HG03432 (cell line): ENCODE results near the gene CA10.

Experiments
- ATAC-seq: cut with Tn5 transposase; IDR thresholded peaks from one replicate; pipeline ENCODE4 v1.9.1; 2021; ENCODE audit warnings: mild to moderate bottlenecking, moderate library complexity; ENCODE audit not compliant: unreplicated experiment

Gene CA10

GRCh38 chr17:51820766-51821165 lies 337.7 kb downstream of the CA10 start:
- ATAC-seq, result no peak

DNA sequence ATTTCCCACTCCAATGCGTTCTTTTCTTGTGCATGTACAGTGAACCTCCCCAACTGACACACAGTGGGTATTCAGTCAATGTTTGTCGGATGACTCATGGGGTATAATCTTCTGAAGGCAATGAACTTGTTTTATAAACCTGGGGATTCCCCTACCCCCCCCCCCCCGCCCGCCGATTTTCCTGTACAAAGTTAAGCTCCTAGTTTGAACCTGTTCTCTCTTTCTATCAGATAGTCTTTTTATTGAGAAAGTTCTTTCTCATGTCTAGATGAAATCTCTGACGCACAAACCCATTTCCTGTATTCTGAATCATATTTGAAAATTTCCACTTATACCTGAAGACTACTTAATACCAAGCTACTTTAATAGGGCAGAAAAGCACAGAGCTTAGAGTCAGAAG lies 338.3 kb downstream of the CA10 start:
- ATAC-seq, result no peak

- no peak for ATAC-seq
Measured at GRCh38 chr17:51819341-51820219, 338.9 kb downstream of the CA10 start.

GRCh38 chr17:51818777-51819176 lies 339.7 kb downstream of the CA10 start:
- ATAC-seq, result no peak

DNA sequence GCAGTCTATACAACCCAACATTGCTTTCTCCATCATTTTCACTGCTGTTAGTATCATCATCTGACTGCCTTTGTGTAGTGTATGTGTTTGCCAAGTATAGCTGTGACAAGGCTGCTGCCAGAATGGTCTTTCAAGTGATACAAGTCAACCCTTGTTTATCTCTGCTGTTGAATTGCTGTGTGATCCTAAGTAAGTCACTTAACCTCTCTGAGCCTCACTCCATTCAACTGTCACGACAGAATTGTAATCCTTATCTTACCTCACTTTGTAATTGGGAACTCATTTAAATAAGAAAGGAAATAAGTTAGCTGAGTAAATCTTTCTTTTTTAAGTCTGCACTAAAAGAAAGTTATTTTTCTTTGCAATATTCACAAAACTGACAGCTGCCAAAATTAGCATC lies 340.6 kb downstream of the CA10 start:
- no peak for ATAC-seq

GRCh38 chr17:51817117-51817516 lies 341.4 kb downstream of the CA10 start:
- ATAC-seq, result no peak

- no peak for ATAC-seq
Measured at GRCh38 chr17:51815097-51815496, 343.4 kb downstream of the CA10 start.

DNA sequence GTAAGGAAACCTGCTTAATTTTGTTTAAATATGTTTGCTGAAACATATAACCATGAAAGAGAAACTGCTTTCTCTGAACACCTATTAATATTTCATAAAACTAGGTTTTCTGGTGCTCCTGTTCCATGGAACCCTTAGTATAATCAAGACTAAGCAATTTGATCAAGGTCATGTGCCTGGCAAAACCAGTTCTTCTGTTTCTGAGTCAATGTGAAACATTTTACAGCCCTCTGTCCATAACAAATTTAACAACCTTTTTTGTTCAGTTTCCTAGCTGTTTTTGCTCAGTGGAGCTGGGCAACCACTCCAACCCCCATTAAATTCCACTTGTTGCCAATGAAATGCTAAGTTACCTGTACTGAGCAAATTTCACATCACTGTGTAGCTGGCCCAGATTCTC lies 344.0 kb downstream of the CA10 start:
- no peak for ATAC-seq

DNA sequence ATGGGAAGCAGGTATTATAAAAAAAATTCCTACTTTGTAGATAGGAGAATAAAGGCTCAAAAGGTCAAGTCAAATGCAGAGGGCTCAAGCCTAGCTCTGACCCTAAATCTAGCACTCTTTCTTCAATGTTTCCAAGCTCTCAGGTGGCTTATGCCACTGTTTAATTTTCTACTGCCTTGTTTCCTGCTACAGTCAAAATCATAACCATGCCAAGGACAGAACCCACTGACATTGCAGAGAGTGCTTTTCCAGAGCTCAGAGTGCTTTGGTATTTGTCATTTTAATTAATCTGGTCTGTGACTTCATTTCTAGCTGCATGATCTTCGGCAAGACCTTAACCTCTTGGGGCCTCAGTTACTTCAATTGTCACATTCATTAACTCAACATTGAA lies 344.7 kb downstream of the CA10 start:
- no peak for ATAC-seq

DNA sequence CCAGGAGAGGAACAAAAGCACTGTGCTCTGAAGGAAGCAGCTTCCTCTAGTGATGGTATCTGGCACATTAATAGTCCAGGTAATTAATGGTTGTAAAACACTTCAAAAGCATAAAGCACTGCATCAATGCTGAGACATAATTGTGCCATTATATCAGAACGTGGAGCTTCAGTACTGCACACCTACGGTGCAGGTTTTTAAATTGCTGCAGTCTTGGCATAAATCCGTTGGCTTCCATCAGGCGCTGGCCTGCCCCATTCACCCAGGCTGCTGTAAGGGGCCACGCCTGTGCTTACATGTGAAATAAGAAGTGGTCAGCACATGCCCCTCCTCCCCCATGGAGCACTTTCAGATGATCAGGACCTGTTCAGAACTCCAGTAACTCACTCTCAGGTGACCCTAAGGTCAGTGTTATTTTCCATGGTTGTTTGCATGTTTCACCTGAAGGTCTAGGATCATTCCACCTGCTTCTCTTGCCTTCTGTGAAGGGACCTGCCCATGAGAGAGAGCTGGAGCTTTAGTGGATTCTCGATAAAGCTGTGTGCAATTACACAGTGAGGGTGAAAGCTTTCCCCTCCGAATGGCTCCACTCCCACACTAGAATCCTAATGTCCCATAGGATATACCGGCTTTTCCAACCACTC lies 345.3 kb downstream of the CA10 start:
- ATAC-seq, result no peak

GRCh38 chr17:51807460-51807859 lies 351.1 kb downstream of the CA10 start:
- no peak for ATAC-seq

- ATAC-seq, result no peak
Measured at GRCh38 chr17:51805765-51806164, 352.7 kb downstream of the CA10 start.

- no peak for ATAC-seq
Measured at GRCh38 chr17:51805185-51805584, 353.3 kb downstream of the CA10 start.

DNA sequence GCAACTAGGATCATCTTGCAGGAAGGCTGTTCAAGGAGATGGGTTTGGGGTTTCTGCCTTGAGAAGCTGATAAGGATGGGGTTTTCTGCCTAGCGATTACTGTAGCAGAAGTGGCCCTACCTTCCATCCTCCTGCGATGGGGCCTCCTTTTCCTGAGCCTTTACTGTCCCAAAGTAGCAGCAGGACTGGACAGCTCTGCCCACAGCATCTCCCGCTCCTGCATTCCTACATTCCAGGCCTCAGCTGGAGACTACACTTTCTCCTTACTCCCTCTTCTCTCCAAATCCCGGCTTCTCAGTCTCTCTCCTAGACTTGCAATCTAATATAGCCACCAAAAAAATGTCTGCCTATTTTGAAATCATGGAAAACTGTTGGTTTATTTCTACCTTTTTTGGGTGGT lies 355.4 kb downstream of the CA10 start:
- ATAC-seq, result no peak

GRCh38 chr17:51802544-51802943 lies 356.0 kb downstream of the CA10 start:
- ATAC-seq, result no peak

- ATAC-seq, result no peak
Measured at GRCh38 chr17:51801626-51802025, 356.9 kb downstream of the CA10 start.

DNA sequence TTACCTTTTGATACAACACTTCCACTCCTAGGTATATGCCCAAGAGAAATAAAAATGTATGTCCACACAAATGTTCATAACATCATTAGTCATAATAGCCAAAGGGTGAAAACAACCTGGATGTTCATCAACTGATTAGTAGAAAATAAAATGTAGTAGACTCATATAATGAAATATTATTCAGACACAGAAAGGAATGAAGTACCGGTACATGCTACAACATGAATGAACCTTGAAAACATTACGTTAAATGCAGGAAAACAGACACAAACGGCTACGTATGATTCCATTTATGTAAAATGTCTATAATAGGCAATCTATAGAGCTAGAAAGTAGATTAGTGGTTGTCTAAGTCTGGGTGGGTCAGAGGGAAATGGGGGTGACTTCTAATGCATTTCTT lies 358.5 kb downstream of the CA10 start:
- no peak for ATAC-seq

- ATAC-seq, result no peak
Measured at GRCh38 chr17:51799240-51799639, 359.3 kb downstream of the CA10 start.

DNA sequence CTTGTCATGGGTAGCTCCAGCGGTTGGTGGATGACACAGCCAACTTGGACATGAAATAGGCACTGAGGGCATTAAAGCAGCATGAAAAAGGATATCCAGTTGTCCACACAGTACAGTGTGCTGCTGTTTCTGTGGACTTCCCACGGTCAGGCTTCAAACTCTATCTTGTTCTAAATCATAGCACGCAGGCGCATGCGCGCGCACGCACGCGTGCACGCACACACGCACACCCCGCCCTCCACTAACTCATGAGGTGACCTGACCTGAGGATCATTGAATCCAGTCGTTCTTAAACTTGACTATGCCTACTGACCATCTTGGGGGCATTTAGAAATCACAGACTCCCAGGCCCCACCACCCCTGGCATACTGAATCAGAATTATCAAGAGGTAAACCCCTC lies 361.4 kb downstream of the CA10 start:
- ATAC-seq, result no peak

DNA sequence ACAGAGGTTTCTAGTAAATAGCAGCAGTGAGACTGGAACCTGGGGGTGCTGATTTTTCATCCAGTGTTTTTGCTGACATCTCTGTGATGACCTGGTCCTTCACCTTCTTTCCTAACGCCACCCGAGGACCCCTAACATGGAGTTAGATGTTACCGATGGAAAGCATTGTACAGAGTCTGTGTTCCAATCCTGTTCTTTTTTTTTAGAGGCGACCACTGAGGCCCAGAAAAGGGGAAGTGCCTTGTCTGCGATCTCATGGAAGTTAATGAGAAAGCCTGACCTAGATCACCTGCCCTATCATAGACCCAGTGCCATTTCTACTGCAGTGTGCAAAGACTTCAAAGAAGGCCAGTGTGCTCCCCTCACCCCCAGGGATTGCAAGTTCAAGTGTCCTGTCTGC lies 362.5 kb downstream of the CA10 start:
- ATAC-seq, result no peak

DNA sequence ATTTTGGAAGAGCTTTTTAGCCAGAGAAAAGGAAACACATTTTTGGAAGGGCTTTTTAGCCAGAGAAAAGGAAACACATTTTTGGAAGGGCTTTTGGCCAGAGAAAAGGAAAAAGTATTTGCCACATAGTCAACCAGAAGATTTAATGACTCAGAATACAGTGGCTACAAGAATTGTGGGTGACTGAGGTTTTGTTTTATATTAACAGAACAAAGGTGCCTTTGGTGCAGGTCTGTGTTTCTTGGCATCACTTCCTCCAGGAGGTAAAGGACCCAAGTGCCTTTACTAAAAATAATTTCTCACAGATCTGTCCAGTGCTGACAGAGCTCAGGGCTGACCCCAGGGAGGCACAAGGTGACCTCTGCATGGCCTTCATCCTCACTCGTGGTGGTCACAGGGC lies 363.1 kb downstream of the CA10 start:
- no peak for ATAC-seq

- no peak for ATAC-seq
Measured at GRCh38 chr17:51794466-51794865, 364.0 kb downstream of the CA10 start.

DNA sequence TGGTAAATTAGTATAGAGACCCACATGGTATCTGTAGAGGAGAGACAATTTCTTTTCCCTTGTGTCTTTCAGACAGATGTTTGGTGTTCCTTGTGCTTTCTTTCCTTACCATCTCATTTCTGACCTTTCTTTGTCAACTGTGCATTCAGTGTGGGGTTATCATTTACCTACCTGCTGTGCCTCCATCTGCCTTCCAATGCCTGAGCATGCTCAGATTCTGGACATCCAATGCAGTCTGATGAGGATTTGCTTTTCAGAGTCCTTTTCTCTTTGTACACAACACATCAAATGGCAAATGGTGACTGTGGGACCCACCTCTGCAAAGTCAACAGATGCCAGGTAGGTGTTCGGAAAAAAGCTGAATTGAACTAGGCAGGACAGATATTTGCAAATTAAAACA lies 364.8 kb downstream of the CA10 start:
- ATAC-seq, result no peak
